H1 (cell line): ENCODE data around the gene NFIC. TPM values are rescaled to one million over a fixed set of nuclear protein-coding genes. Genes with fewer than 3 reads are reported as not detected.

Experiments used
- BCL11A ChIP-seq, 2 experiments: IDR thresholded peaks; one replicate each; pipeline ENCODE4 v1.6.1; 2011; ENCODE audit warnings: low read depth in 2 of 2, low read length in 2 of 2, mild to moderate bottlenecking in 2 of 2
- BRCA1 ChIP-seq: IDR thresholded peaks from 2 replicates; pipeline ENCODE4 v1.6.1; 2012; ENCODE audit warnings: low read depth, low read length, improper control_type of control experiment
- CTCF ChIP-seq, 3 experiments: IDR thresholded peaks; 1 replicate in 2 of 3; 2 replicates in 1 of 3; pipeline versions ENCODE4 v1.5.1 to v1.6.1; 2011; ENCODE audit warnings: low read length in 3 of 3, mild to moderate bottlenecking in 3 of 3, inconsistent platforms in 2 of 3, low read depth in 1 of 3, moderate library complexity in 1 of 3; ENCODE audit not compliant: insufficient read depth in 1 of 3; ENCODE audit errors: control extremely low read depth in 1 of 3
- EGR1 ChIP-seq: IDR thresholded peaks from 2 replicates; pipeline ENCODE4 v1.6.1; 2011; ENCODE audit warnings: low read depth, low read length, borderline replicate concordance
- HDAC2 ChIP-seq, 2 experiments: fragments of 300-600 bp in 1 of 2; sonication (generic) in 1 of 2; IDR thresholded peaks; 2 replicates each; pipeline ENCODE4 v1.6.1; 2011 to 2012; ENCODE audit warnings: low read depth in 2 of 2, low read length in 2 of 2, mild to moderate bottlenecking in 2 of 2, moderate library complexity in 2 of 2, borderline replicate concordance in 1 of 2, inconsistent platforms in 1 of 2
- KDM4A ChIP-seq: IDR thresholded peaks from one replicate; pipeline ENCODE4 v1.7.1; 2012; ENCODE audit warnings: low read depth, mild to moderate bottlenecking, moderate library complexity, low read length, inconsistent platforms; ENCODE audit not compliant: severe bottlenecking
- KDM5A ChIP-seq: fragments of 200-600 bp; IDR thresholded peaks from 2 replicates; pipeline ENCODE4 v1.7.1; 2012; ENCODE audit warnings: mild to moderate bottlenecking, low read length, inconsistent platforms, mixed read lengths
- NRF1 ChIP-seq: IDR thresholded peaks from 2 replicates; pipeline ENCODE4 v1.6.1; 2011; ENCODE audit warnings: mild to moderate bottlenecking, low read depth, low read length, improper control_type of control experiment
- TAF7 ChIP-seq: optimal IDR thresholded peaks from 2 replicates; pipeline ENCODE3; 2011; ENCODE audit warnings: low read depth, mild to moderate bottlenecking, inconsistent platforms, low read length, moderate library complexity, borderline replicate concordance
- polyA plus RNA-seq, 7 experiments: library from polyadenylated mRNA; depleted of rRNA in 3 of 7; stranded (reverse) in 5 of 7; unstranded in 2 of 7; fragments of >200 nt in 5 of 7; fragments of 200-250 nt in 2 of 7; gene quantifications; 1 replicate in 5 of 7; 2 replicates in 1 of 7; 4 replicates in 1 of 7; pipeline versions ENCODE4 v1.2.1 to v1.2.3, GENCODE V29; 2011 to 2013; ENCODE audit warnings: missing spikeins in 2 of 7, mixed read lengths in 2 of 7
- total RNA-seq: library from RNA; stranded (reverse); fragmentation: NEBNext Ultra II Directional; extraction: Animal tissue kit (Norgen Biotek cat#: 25700); gene quantifications from 2 replicates; pipeline ENCODE4 v1.2.1, GENCODE V29; 2021

The NFIC gene
- total and polyA plus RNA-seq, 2 of the 8 experiments (the other 6 are each of a cell fraction or from before 2014, with no cell fraction given), result 0.56 to 3.2 TPM

DNA sequence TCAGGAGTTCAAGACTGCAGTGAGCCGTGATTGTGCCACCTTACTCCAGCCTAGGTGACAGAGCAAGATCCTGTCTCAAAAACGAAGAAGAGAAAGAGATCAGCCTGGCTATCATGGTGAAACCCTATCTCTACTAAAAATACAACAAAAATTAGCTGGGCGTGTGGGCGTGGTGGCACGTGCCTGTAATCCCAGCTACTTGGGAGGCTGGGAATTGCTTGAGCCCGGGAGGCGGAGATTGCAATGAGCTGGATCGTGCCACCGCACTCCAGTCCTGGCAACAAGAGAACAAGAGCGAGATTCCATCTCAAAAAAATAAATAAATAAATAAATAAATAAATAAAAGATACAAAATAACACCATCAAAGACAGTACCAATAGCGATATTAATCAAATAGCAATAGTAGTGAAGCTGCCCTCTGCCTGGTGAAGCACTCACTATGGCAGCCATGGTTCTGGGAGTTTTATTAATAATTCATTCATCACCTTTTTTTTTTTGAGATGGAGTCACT is 53.9 kb downstream of the NFIC start (continued):
- no peak for TF ChIP-seq EGR1
- TF ChIP-seq NRF1, result no peak
- no peak for TF ChIP-seq BRCA1
- TF ChIP-seq KDM5A, result no peak
- no peak for TF ChIP-seq KDM4A
- TF ChIP-seq CTCF (IDR thresholded peaks at IDR 0.05; ENCODE audit: control extremely low read depth in 1 of 3, insufficient read depth in 1 of 3, low read depth in 1 of 3, low read length in 3 of 3), result no peak
- TF ChIP-seq HDAC2 (IDR thresholded peaks at IDR 0.05; ENCODE audit: borderline replicate concordance in 1 of 2, low read depth in 2 of 2, low read length in 2 of 2), result no peak
- no peak for TF ChIP-seq BCL11A (IDR thresholded peaks at IDR 0.05; ENCODE audit: low read depth in 2 of 2, low read length in 2 of 2)
- no peak for TF ChIP-seq TAF7
